Neural cell (in vitro differentiated cells): ENCODE measurements around the gene ZBTB17. TPM values are rescaled to one million over a fixed set of nuclear protein-coding genes. Genes with fewer than 3 reads are reported as not detected.

Experiments used
- H2AFZ ChIP-seq: fragments of 200-600, 300-800 bp; sonication (generic), shearing (Covaris generic); 2 replicates; pipeline ENCODE4 v1.6.0; 2014; ENCODE audit warnings: low read depth, mild to moderate bottlenecking, antibody characterized with exemption, low read length, moderate library complexity
- H3F3A ChIP-seq: fragments of 200-600 bp; shearing (Covaris generic); 2 replicates; pipeline ENCODE4 v1.6.1; 2016; ENCODE audit warnings: mild to moderate bottlenecking, moderate library complexity, mixed read lengths, antibody characterized with exemption, low read length; ENCODE audit not compliant: insufficient read depth, poor library complexity, severe bottlenecking
- H3K27ac ChIP-seq: fragments of 200-600, 300-800 bp; sonication (generic), shearing (Covaris generic); 2 replicates; pipeline ENCODE4 v1.5.1; 2014; ENCODE audit warnings: mild to moderate bottlenecking, low read length, moderate library complexity
- H3K27me3 ChIP-seq: fragments of 300-800, 200-600 bp; sonication (generic), shearing (Covaris generic); 2 replicates; pipeline ENCODE4 v1.6.0; 2014; ENCODE audit warnings: mild to moderate bottlenecking, low read depth, low read length, moderate library complexity; ENCODE audit not compliant: insufficient read depth
- H3K36me3 ChIP-seq: fragments of 300-800, 200-600 bp; sonication (generic), shearing (Covaris generic); 2 replicates; pipeline ENCODE4 v1.5.1; 2014; ENCODE audit warnings: mild to moderate bottlenecking, antibody characterized with exemption, low read length, moderate library complexity; ENCODE audit not compliant: insufficient read depth
- H3K4me2 ChIP-seq: fragments of 300-800, 200-600 bp; sonication (generic), shearing (Covaris generic); 2 replicates; pipeline ENCODE4 v1.6.0; 2014; ENCODE audit warnings: mild to moderate bottlenecking, low read length
- H3K4me3 ChIP-seq: fragments of 300-800, 200-600 bp; sonication (generic), shearing (Covaris generic); 2 replicates; pipeline ENCODE4 v1.5.1; 2014; ENCODE audit warnings: mild to moderate bottlenecking, low read length, moderate library complexity
- H3K79me2 ChIP-seq: fragments of 200-600 bp; shearing (Covaris generic); replicated peaks from 2 replicates; pipeline ENCODE4 v1.6.0; 2014; ENCODE audit warnings: mild to moderate bottlenecking, low read length, moderate library complexity; ENCODE audit not compliant: insufficient read depth
- H3K9ac ChIP-seq: fragments of 300-800, 200-600 bp; sonication (generic), shearing (Covaris generic); 2 replicates; pipeline ENCODE4 v1.6.1; 2016; ENCODE audit warnings: mild to moderate bottlenecking, low read length, mixed read lengths
- H3K9me2 ChIP-seq: fragments of 200-600 bp; shearing (Covaris generic); 2 replicates; pipeline ENCODE4 v1.6.1; 2016; ENCODE audit warnings: mild to moderate bottlenecking, low read length, mixed read lengths; ENCODE audit not compliant: insufficient read depth
- H3K9me3 ChIP-seq: fragments of 200-600, 300-800 bp; sonication (generic), shearing (Covaris generic); 2 replicates; pipeline ENCODE4 v1.6.1; 2016; ENCODE audit warnings: mild to moderate bottlenecking, mixed run types, low read length, moderate library complexity, mixed read lengths
- H4K20me1 ChIP-seq: fragments of 200-600 bp; shearing (Covaris generic); 2 replicates; pipeline ENCODE4 v1.6.1; 2016; ENCODE audit warnings: mild to moderate bottlenecking, mixed run types; ENCODE audit not compliant: insufficient read depth
- CTCF ChIP-seq: fragments of 450-650 bp; IDR thresholded peaks from 2 replicates; pipeline ENCODE4 v1.5.1; 2014; ENCODE audit warnings: antibody characterized with exemption, mild to moderate bottlenecking, moderate library complexity; ENCODE audit not compliant: poor library complexity, severe bottlenecking
- EP300 ChIP-seq: fragments of 450-650 bp; conservative IDR thresholded peaks from 2 replicates; pipeline ENCODE4 v1.6.1; 2014; ENCODE audit warnings: antibody characterized with exemption, mild to moderate bottlenecking, moderate library complexity; ENCODE audit not compliant: poor library complexity, severe bottlenecking
- EZH2 ChIP-seq: fragments of 200-600, 300-800 bp; shearing (Covaris generic), sonication (generic); IDR thresholded peaks from 2 replicates; pipeline ENCODE4 v1.6.1; 2014; ENCODE audit warnings: antibody characterized with exemption, low read length, borderline replicate concordance, mild to moderate bottlenecking; ENCODE audit not compliant: insufficient read depth, poor library complexity, severe bottlenecking
- MXI1 ChIP-seq: fragments of 450-650 bp; conservative IDR thresholded peaks from 2 replicates; pipeline ENCODE4 v1.6.1; 2014; ENCODE audit warnings: antibody characterized with exemption, mild to moderate bottlenecking; ENCODE audit not compliant: poor library complexity, severe bottlenecking
- POLR2AphosphoS5 ChIP-seq: IDR thresholded peaks from 2 replicates; pipeline ENCODE4 v1.6.1; 2012
- RAD21 ChIP-seq: fragments of 450-650 bp; conservative IDR thresholded peaks from 2 replicates; pipeline ENCODE4 v1.6.1; 2014; ENCODE audit warnings: antibody characterized with exemption, mild to moderate bottlenecking, moderate library complexity
- REST ChIP-seq: IDR thresholded peaks from 2 replicates; pipeline ENCODE4 v1.6.1; 2012; ENCODE audit warnings: borderline replicate concordance
- SMC3 ChIP-seq: fragments of 450-650 bp; conservative IDR thresholded peaks from 2 replicates; pipeline ENCODE4 v1.6.1; 2014; ENCODE audit warnings: antibody characterized with exemption, mild to moderate bottlenecking, moderate library complexity; ENCODE audit not compliant: poor library complexity
- TAF1 ChIP-seq: IDR thresholded peaks from 2 replicates; pipeline ENCODE4 v1.6.1; 2012; ENCODE audit warnings: low read depth
- polyA plus RNA-seq: library from polyadenylated mRNA; depleted of rRNA; stranded (reverse); fragments of >200 nt; gene quantifications from 2 replicates; pipeline ENCODE4 v1.2.3, GENCODE V29; 2014

ZBTB17 gene
- polyA plus RNA-seq, 1 donor from 2014 or later: 114 TPM

- Histone ChIP-seq H3K4me3 (no peak within 1 kb of the TSS), H3K27ac (no peak within 1 kb of the TSS)
These were observed 41.8 kb upstream of the ZBTB17 start, which contains the start of gene HSPB7 for GRCh38 chr1:16017461-16018303. Gene HSPB7 (minus strand): TSS chr1:16018043. CDS start chr1:16017963, 80 bp downstream.

More at GRCh38 chr1:16017461-16018303, 41.8 kb upstream of the ZBTB17 start, which contains the start of gene HSPB7:
- no peak within 1 kb of the TSS for H2AFZ ChIP-seq
- H3K9ac ChIP-seq: no peak within 1 kb of the TSS
- H3K9me3 ChIP-seq: no peaks in the 10 kb centered on the region
- no peaks in the 10 kb centered on the region for H3K36me3 ChIP-seq
- no peaks in the 10 kb centered on the region for H3K27me3 ChIP-seq
- H3F3A ChIP-seq: no peaks in the 10 kb centered on the region
- no peaks in the 10 kb centered on the region for H4K20me1 ChIP-seq
- no peaks in the 10 kb centered on the region for H3K9me2 ChIP-seq
- H3K4me2 ChIP-seq: no peak within 1 kb of the TSS
- no peaks in the 10 kb centered on the region for H3K79me2 ChIP-seq
- TF ChIP-seq POLR2AphosphoS5 (no peak), REST (no peak), EZH2 (no peak), SMC3 (no peak), RAD21 (no peak), TAF1 (no peak), CTCF (no peak), MXI1 (no peak), EP300 (no peak)
